KBM-7 (cell line): ENCODE results near the gene CACNB2.
A peak's percentile ranks its signal among the peaks of the same experiment; 100 is the strongest.

ENCODE experiments used
- DNase-seq: peaks from one replicate; pipeline ENCODE4 v3.0.0-alpha.2; 2015
- in situ Hi-C: fragments of 300-500 bp; cut with MboI; formaldehyde crosslinking; loops from 2 replicates; pipeline ENCODE4 v1.14.3; 2020; ENCODE audit warnings: low sequenced_read_pairs, low pct_unique_long_range_greater_than_20kb, mixed read lengths

The CACNB2 gene

GRCh38 chr10:18140149-18140956 lies at the start of gene CACNB2:
Gene CACNB2, plus strand, starts transcription at chr10:18140424.
- DNase-seq: no peak
- in situ Hi-C loops: no loop called here

- in situ Hi-C loops: no loop called here
- no peak for DNase-seq
Observed at GRCh38 chr10:18094332-18094731, 45.9 kb upstream of the CACNB2 start.

- DNase-seq: no peak
- in situ Hi-C loops: no loop called here
Observed at GRCh38 chr10:18094793-18095192, 45.4 kb upstream of the CACNB2 start.

GRCh38 chr10:18097524-18097923 lies 42.7 kb upstream of the CACNB2 start:
- in situ Hi-C loops: no loop called here
- no peak for DNase-seq

- in situ Hi-C loops: no loop called here
- no peak for DNase-seq
Observed at GRCh38 chr10:18098201-18098600, 42.0 kb upstream of the CACNB2 start.

GRCh38 chr10:18099415-18099814 lies 40.8 kb upstream of the CACNB2 start:
- no peak for DNase-seq
- in situ Hi-C loops: no loop called here

GRCh38 chr10:18100669-18101068 lies 39.6 kb upstream of the CACNB2 start:
- in situ Hi-C loops: no loop called here
- DNase-seq: peak; percentile 1

GRCh38 chr10:18102404-18102803 lies 37.8 kb upstream of the CACNB2 start:
- in situ Hi-C loops: no loop called here
- no peak for DNase-seq

- DNase-seq: peak; percentile 48
- in situ Hi-C loops: no loop called here
Observed at GRCh38 chr10:18104223-18104872, 35.9 kb upstream of the CACNB2 start.

- DNase-seq: no peak
- in situ Hi-C loops: no loop called here
Observed at GRCh38 chr10:18109341-18109870, 30.8 kb upstream of the CACNB2 start.

GRCh38 chr10:18113881-18114280 lies 26.3 kb upstream of the CACNB2 start:
- no peak for DNase-seq
- in situ Hi-C loops: no loop called here

GRCh38 chr10:18117276-18117675 lies 22.9 kb upstream of the CACNB2 start:
- in situ Hi-C loops: no loop called here
- no peak for DNase-seq

GRCh38 chr10:18122753-18123152 lies 17.5 kb upstream of the CACNB2 start:
- no peak for DNase-seq
- in situ Hi-C loops: no loop called here

GRCh38 chr10:18133046-18133445 lies 7.2 kb upstream of the CACNB2 start:
- no peak for DNase-seq
- in situ Hi-C loops: no loop called here

GRCh38 chr10:18134509-18134908 lies 5.7 kb upstream of the CACNB2 start:
- no peak for DNase-seq
- in situ Hi-C loops: no loop called here

GRCh38 chr10:18134921-18135320 lies 5.3 kb upstream of the CACNB2 start:
- in situ Hi-C loops: no loop called here
- no peak for DNase-seq

GRCh38 chr10:18136073-18136791 lies 4.0 kb upstream of the CACNB2 start:
- in situ Hi-C loops: no loop called here
- DNase-seq: no peak

- in situ Hi-C loops: no loop called here
- no peak for DNase-seq
Observed at GRCh38 chr10:18137111-18137510, 3.1 kb upstream of the CACNB2 start.

GRCh38 chr10:18140957-18141845 lies 977 bp downstream of the CACNB2 start:
- no peak for DNase-seq
- in situ Hi-C loops: no loop called here
